Measurements from ENCODE around the gene TTC9C. TPM values are rescaled to one million over a fixed set of nuclear protein-coding genes. Genes with fewer than 3 reads are reported as not detected.
"Not testable (repeated sequence)": the region's sequence is repeated elsewhere in the genome, so short reads cannot be mapped to it uniquely, and the experiment has no call there.

The TTC9C gene
- total RNA-seq, result 11.2 TPM

- DNase-seq (ENCODE audit: low spot score), result peak; percentile 87
- peak; percentile 68 for ATAC-seq
These were observed at the start of gene TTC9C for GRCh38 chr11:62728171-62728988. Gene TTC9C (plus strand): TSS chr11:62728486. CDS start chr11:62728849, 363 bp downstream.

GRCh38 chr11:62678770-62679696 is 49.3 kb upstream of the TTC9C start, which contains the start of gene UBXN1:
Gene UBXN1 (minus strand): TSS chr11:62679073. CDS start chr11:62678923, 150 bp downstream.
- DNase-seq (ENCODE audit: low spot score), result peak; percentile 91
- peak; percentile 83 for ATAC-seq

GRCh38 chr11:62680825-62681240 is 47.5 kb upstream of the TTC9C start:
- ATAC-seq, result peak; percentile 91
- no peak for DNase-seq (ENCODE audit: low spot score)

- ATAC-seq (no peak), DNase-seq (ENCODE audit: low spot score) (no peak)
These were observed 45.8 kb upstream of the TTC9C start for GRCh38 chr11:62682518-62682917.

GRCh38 chr11:62687508-62688396 is 40.5 kb upstream of the TTC9C start:
- ATAC-seq (peak; percentile 52), DNase-seq (ENCODE audit: low spot score) (no peak)

- DNase-seq (ENCODE audit: low spot score) (no peak), ATAC-seq (peak; percentile 25)
These were observed 39.8 kb upstream of the TTC9C start for GRCh38 chr11:62688491-62688890.

- ATAC-seq (no peak), DNase-seq (ENCODE audit: low spot score) (no peak)
These were observed 38.7 kb upstream of the TTC9C start, which contains the start of gene LRRN4CL for GRCh38 chr11:62689421-62690183. Gene LRRN4CL (minus strand): TSS chr11:62689530. CDS start chr11:62688508, 1,022 bp downstream.

- DNase-seq (ENCODE audit: low spot score); ATAC-seq: not testable (repeated sequence)
These were observed 34.7 kb upstream of the TTC9C start for GRCh38 chr11:62693624-62694023.

GRCh38 chr11:62694455-62695167 is 33.7 kb upstream of the TTC9C start:
- peak; percentile 74 for DNase-seq (ENCODE audit: low spot score)
- peak; percentile 97 for ATAC-seq

GRCh38 chr11:62702246-62702645 is 26.0 kb upstream of the TTC9C start:
- ATAC-seq, result no peak
- no peak for DNase-seq (ENCODE audit: low spot score)

- not testable (repeated sequence) for ATAC-seq; DNase-seq (ENCODE audit: low spot score)
These were observed 24.4 kb upstream of the TTC9C start for GRCh38 chr11:62703921-62704320.

- DNase-seq (ENCODE audit: low spot score) (no peak), ATAC-seq (no peak)
These were observed 22.9 kb upstream of the TTC9C start for GRCh38 chr11:62705413-62705812.

GRCh38 chr11:62705880-62706849 is 22.1 kb upstream of the TTC9C start:
- ATAC-seq, result peak; percentile 84
- DNase-seq (ENCODE audit: low spot score), result peak; percentile 96

GRCh38 chr11:62706850-62707247 is 21.4 kb upstream of the TTC9C start:
- no peak for ATAC-seq
- DNase-seq (ENCODE audit: low spot score), result no peak

- DNase-seq (ENCODE audit: low spot score), result no peak
These were observed 20.9 kb upstream of the TTC9C start, which contains the start of the genes BSCL2 and GNG3 for GRCh38 chr11:62707277-62707861. Gene BSCL2 (minus strand): TSS chr11:62707424. CDS start chr11:62707195, 229 bp downstream. Gene GNG3 (plus strand): TSS chr11:62707676. CDS start chr11:62708296, 620 bp downstream.

GRCh38 chr11:62708392-62708791 is 19.9 kb upstream of the TTC9C start:
- DNase-seq (ENCODE audit: low spot score) (no peak), ATAC-seq (no peak)

More at GRCh38 chr11:62707277-62707861, 20.9 kb upstream of the TTC9C start, which contains the start of the genes BSCL2 and GNG3:
- no peak for ATAC-seq

GRCh38 chr11:62708793-62709192 is 19.5 kb upstream of the TTC9C start:
- DNase-seq (ENCODE audit: low spot score), result peak; percentile 55
- no peak for ATAC-seq
